ENCODE measurements around the gene SLC9A9. TPM values are rescaled to one million over a fixed set of nuclear protein-coding genes. Genes with fewer than 3 reads are reported as not detected.

The SLC9A9 gene
- total RNA-seq, 6 experiments from 2014 or later: 0.10 to 0.55 (median 0.33) TPM; not detected in 2

DNA sequence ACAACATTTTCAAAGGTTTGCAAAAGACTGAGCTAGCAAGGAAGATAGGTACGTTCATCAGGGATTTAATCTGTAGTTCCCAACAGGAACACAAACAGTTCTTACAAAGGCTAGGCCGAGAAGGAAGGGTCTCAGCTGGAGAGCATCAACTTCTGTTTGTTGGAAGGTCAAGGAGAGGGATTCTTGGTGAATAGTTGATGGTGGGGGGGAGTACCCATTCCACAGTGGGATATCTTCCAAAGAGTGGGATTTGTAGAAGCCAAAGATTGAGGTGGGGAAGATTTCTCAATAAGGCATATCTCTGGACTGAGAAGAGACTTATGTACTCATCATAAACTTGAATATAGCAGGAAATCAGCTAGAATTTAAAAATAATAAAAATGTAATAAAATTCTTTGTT lies 496.9 kb downstream of the SLC9A9 start:
- H3K36me3 Mint-ChIP-seq (ENCODE audit: low read depth): no peaks in the 10 kb centered on the region
- H3K9me3 Mint-ChIP-seq: no peaks in the 10 kb centered on the region
- H3K4me1 Mint-ChIP-seq (ENCODE audit: low read depth): no peaks in the 10 kb centered on the region
- no peak overlapping the region for H3K27ac Mint-ChIP-seq
- DNase-seq: no peak
- peaks cover 1% of the 10 kb centered on the region for H3K27me3 Mint-ChIP-seq (ENCODE audit: insufficient read depth)
- TF ChIP-seq CTCF (IDR thresholded peaks at IDR 0.05): no peak
- no peak overlapping the region for H3K4me3 Mint-ChIP-seq

GRCh38 chr3:143349455-143349854 lies 498.8 kb downstream of the SLC9A9 start:
- Mint-ChIP-seq H3K27ac (no peak overlapping the region), H3K4me1 (ENCODE audit: low read depth) (no peaks in the 10 kb centered on the region), H3K9me3 (no peaks in the 10 kb centered on the region), H3K27me3 (ENCODE audit: insufficient read depth) (peaks cover 4% of the 10 kb centered on the region), H3K36me3 (ENCODE audit: low read depth) (no peaks in the 10 kb centered on the region), H3K4me3 (no peak overlapping the region)
- no peak for TF ChIP-seq CTCF (IDR thresholded peaks at IDR 0.05)
- no peak for DNase-seq

GRCh38 chr3:143348486-143349327 lies 499.6 kb downstream of the SLC9A9 start:
- Mint-ChIP-seq H3K4me1 (ENCODE audit: low read depth) (no peaks in the 10 kb centered on the region), H3K9me3 (no peaks in the 10 kb centered on the region), H3K36me3 (ENCODE audit: low read depth) (no peaks in the 10 kb centered on the region), H3K27me3 (ENCODE audit: insufficient read depth) (peaks cover 4% of the 10 kb centered on the region), H3K27ac (no peak overlapping the region), H3K4me3 (no peak overlapping the region)
- TF ChIP-seq CTCF (IDR thresholded peaks at IDR 0.05): no peak
- DNase-seq: no peak

DNA sequence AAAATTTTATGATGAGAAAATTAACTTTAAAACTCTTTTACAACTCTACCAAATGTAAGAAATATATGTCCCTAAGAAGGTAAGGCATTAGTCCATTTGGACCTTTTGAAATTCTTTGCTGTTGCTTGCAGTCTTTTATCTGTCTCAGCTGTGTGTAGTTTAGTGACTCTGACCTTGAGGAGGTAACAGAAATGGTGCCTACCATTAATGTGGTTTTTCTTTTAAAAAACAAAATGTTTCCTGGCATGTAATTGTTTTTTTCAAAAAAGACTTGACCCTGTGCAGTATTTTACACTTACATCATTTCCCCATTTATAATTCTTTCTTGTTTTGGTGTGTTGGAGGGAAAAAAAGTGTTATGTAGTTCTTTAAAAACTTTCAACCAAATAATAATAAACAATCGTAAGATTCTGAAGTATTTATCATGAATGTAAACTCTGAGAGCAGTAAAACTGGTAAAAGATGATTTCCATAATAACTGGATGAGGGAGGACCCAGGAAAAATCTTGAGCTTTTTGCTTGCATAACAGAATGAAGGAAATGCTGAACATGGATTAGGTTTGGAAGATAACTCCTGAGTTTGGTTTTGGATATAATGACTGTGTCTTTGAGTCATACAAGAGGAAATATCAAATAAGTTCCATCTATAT lies 503.6 kb downstream of the SLC9A9 start:
- no peak overlapping the region for H3K27ac Mint-ChIP-seq
- no peak for TF ChIP-seq CTCF (IDR thresholded peaks at IDR 0.05)
- no peak for DNase-seq
- H3K4me3 Mint-ChIP-seq: no peak overlapping the region
- H3K27me3 Mint-ChIP-seq (ENCODE audit: insufficient read depth): peaks cover 5% of the 10 kb centered on the region; the same call in 1 of the 2 replicates
- no peaks in the 10 kb centered on the region for H3K36me3 Mint-ChIP-seq (ENCODE audit: low read depth)
- no peaks in the 10 kb centered on the region for H3K9me3 Mint-ChIP-seq
- H3K4me1 Mint-ChIP-seq (ENCODE audit: low read depth): no peaks in the 10 kb centered on the region

- no peak overlapping the region for H3K27ac Mint-ChIP-seq
- TF ChIP-seq CTCF (IDR thresholded peaks at IDR 0.05): no peak
- no peaks in the 10 kb centered on the region for H3K36me3 Mint-ChIP-seq (ENCODE audit: low read depth)
- DNase-seq: no peak
- H3K4me3 Mint-ChIP-seq: no peak overlapping the region
- H3K27me3 Mint-ChIP-seq (ENCODE audit: insufficient read depth): peaks cover 5% of the 10 kb centered on the region; the same call in 1 of the 2 replicates
- no peaks in the 10 kb centered on the region for H3K4me1 Mint-ChIP-seq (ENCODE audit: low read depth)
- H3K9me3 Mint-ChIP-seq: no peaks in the 10 kb centered on the region
These were observed 504.3 kb downstream of the SLC9A9 start for GRCh38 chr3:143343944-143344343.
